Ovary (tissue), 9 donors: ENCODE results near the gene PAFAH1B1. TPM values are rescaled to one million over a fixed set of nuclear protein-coding genes. Genes with fewer than 3 reads are reported as not detected.
"Not testable (repeated sequence)": the region's sequence is repeated elsewhere in the genome, so short reads cannot be mapped to it uniquely, and the experiment has no call there.

Experiments
- DNase-seq, 5 donors: peaks; one replicate each; pipeline ENCODE4 v3.0.0-alpha.2; 2019 to 2020
- H3K27ac ChIP-seq, 2 donors: fragments of 200-600 bp; one replicate each; pipeline versions ENCODE4 v1.5.1 to v1.8.0; 2019 to 2022
- H3K27me3 ChIP-seq: fragments of 200-600 bp; one replicate; pipeline ENCODE4 v1.8.0; 2022
- H3K36me3 ChIP-seq: fragments of 200-600 bp; sonication (generic); one replicate; pipeline ENCODE4 v1.5.1; 2019
- H3K4me1 ChIP-seq: one replicate; pipeline ENCODE4 v1.8.1; 2013; ENCODE audit warnings: mild to moderate bottlenecking, moderate library complexity; ENCODE audit not compliant: insufficient read depth
- H3K4me3 ChIP-seq: fragments of 200-600 bp; sonication (generic); one replicate; pipeline ENCODE4 v1.5.1; 2017
- H3K9me3 ChIP-seq, 2 donors: fragments of 200-600 bp in 1 of 2; sonication (generic) in 1 of 2; one replicate each; pipeline versions ENCODE4 v1.5.1 to v1.8.1; 2013 to 2019; ENCODE audit warnings: mild to moderate bottlenecking in 1 of 2, moderate library complexity in 1 of 2
- EP300 ChIP-seq: sonication (generic); formaldehyde crosslinking; IDR thresholded peaks from one replicate; pipeline ENCODE4 v1.6.1; 2017; ENCODE audit warnings: antibody characterized with exemption
- POLR2A ChIP-seq: fragments of 450-650 bp; IDR thresholded peaks from one replicate; pipeline ENCODE4 v1.6.1; 2017; ENCODE audit warnings: antibody characterized with exemption, mild to moderate bottlenecking, moderate library complexity
- WGBS, 3 donors: extraction: QIAGEN DNeasy Blood & Tissue Kit in 1 of 3; methylation state at CpG; one replicate each; pipeline versions ENCODE4 v1.1.5 to v1.1.7; 2013 to 2017; 5-methylcytosine and 5-hydroxymethylcytosine counted together
- intact Hi-C, 4 donors: fragments of 100-400 bp; cut with DNase I; formaldehyde crosslinking; loops; one replicate each; pipeline versions ENCODE4 v1.11.0 to v1.15.1; 2022 to 2023
- polyA plus RNA-seq, 2 donors: library from polyadenylated mRNA; stranded (reverse); fragments of 200-250 nt in 1 of 2; fragments of 350-450 nt in 1 of 2; fragmentation: Illumina TruSeq in 1 of 2; extraction: RNeasy Lipid Tissue Mini Kit (QIAGEN cat#74804) in 1 of 2; gene quantifications; one replicate each; pipeline ENCODE4 v1.2.3, GENCODE V29; 2013 to 2014
- total RNA-seq, 7 donors: library from RNA; depleted of rRNA in 2 of 7; stranded (reverse); fragments of >200 nt in 2 of 7; fragmentation: NEBNext Ultra II Directional in 3 of 7; extraction: Animal tissue kit (Norgen Biotek cat#: 25700) in 3 of 7; gene quantifications; one replicate each; pipeline versions ENCODE4 v1.1.0 to v1.2.4, GENCODE V29; 2016 to 2023
- TF ChIP-seq, protein P1 (sequence below), 3 donors: fragments of 450-650 bp in 2 of 3; fragments of 200-600 bp in 1 of 3; IDR thresholded peaks; one replicate each; pipeline versions ENCODE4 v1.5.1 to v1.8.0; 2016 to 2022; ENCODE audit warnings: antibody characterized with exemption in 3 of 3, mild to moderate bottlenecking in 1 of 3
- donor health status: DM: no; HTN: no; CAD: no; lungs with moderate emphysema.
- donor health status: DM: no; HTN: no; CAD: no.
- donor health status: Bipolar disorder and iron deficiency.
- donor health status: DM: yes; HTN: yes; CAD: no.
- donor health status: DM: no; HTN: no; CAD: no.
- donor health status: DM: yes; HTN: yes; CAD: no.

The PAFAH1B1 gene
- total and polyA plus RNA-seq, 9 donors = 36.5 to 125 (median 99.0) TPM

DNA sequence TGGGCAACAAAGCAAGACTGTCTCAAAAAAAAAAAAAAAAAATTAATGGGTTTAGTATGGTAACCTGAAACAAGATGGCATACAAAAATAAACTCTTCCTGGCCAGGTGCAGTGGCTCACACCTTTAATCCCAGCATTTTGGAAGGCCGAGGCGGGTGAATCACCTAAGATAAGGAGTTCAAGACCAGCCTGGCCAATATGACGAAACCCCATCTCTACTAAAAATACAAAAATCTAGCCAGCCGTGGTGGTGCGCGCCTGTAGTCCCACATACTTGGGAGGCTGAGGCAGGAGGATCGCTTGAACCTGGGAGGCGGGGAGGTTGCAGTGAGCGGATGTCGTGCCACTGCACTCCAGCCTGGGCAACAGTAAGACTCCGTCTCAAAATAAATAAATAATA is 55.7 kb downstream of the PAFAH1B1 start:
- DNase-seq = no peak
- intact Hi-C loops = no loop called here
- Histone ChIP-seq H3K27me3 (no peaks in the 10 kb centered on the region), H3K27ac (no peak overlapping the region), H3K4me1 (no peaks in the 10 kb centered on the region), H3K9me3 (no peaks in the 10 kb centered on the region), H3K4me3 (no peak overlapping the region), H3K36me3 (no peaks in the 10 kb centered on the region)
- WGBS, 3 donors = 97 to 98% (median 97%) methylated on average over 11 of the region's 11 CpGs
- TF ChIP-seq POLR2A (no peak), EP300 (no peak)
- TF ChIP-seq, protein P1, sequence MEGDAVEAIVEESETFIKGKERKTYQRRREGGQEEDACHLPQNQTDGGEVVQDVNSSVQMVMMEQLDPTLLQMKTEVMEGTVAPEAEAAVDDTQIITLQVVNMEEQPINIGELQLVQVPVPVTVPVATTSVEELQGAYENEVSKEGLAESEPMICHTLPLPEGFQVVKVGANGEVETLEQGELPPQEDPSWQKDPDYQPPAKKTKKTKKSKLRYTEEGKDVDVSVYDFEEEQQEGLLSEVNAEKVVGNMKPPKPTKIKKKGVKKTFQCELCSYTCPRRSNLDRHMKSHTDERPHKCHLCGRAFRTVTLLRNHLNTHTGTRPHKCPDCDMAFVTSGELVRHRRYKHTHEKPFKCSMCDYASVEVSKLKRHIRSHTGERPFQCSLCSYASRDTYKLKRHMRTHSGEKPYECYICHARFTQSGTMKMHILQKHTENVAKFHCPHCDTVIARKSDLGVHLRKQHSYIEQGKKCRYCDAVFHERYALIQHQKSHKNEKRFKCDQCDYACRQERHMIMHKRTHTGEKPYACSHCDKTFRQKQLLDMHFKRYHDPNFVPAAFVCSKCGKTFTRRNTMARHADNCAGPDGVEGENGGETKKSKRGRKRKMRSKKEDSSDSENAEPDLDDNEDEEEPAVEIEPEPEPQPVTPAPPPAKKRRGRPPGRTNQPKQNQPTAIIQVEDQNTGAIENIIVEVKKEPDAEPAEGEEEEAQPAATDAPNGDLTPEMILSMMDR (IDR thresholded peaks at IDR 0.05) = no peak

DNA sequence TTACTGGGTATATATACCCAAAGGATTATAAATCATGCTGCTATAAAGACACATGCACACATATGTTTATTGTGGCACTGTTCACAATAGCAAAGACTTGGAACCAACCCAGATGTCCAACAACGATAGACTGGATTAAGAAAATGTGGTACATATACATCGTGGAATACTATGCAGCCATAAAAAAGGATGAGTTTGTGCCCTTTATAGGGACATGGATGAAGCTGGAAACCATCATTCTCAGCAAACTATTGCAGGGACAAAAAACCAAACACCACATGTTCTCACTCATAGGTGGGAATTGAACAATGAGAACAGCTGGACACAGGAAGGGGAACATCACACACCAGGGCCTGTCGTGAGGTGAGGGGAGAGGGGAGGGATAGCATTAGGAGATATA is 59.5 kb downstream of the PAFAH1B1 start:
- intact Hi-C loops, H3K4me3 ChIP-seq, H3K27ac ChIP-seq, H3K4me1 ChIP-seq, H3K36me3 ChIP-seq, DNase-seq, H3K9me3 ChIP-seq, H3K27me3 ChIP-seq: not testable (repeated sequence)
- WGBS, 3 donors = 91 to 94% (median 91%) methylated on average over 3 of the region's 3 CpGs

DNA sequence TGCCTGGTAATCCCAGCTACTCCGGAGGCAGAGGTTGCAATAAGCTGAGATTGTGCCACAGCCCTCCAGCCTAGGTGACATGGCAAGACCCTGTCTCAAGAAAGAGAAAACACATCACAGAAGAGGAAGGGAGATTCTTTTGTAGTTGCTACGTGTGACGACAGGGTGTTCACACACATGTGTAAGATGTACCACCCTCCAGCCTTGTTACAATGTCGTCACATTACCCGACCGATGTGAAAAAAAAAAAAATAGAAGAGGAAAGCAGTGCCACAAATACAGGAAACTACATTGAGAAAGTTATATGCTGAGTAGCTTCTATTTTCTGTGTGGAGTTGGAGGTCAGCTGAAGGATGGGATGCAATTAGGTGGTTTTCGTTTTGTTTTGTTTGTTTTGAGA is 62.1 kb downstream of the PAFAH1B1 start:
- no peak overlapping the region for H3K27ac ChIP-seq
- no peaks in the 10 kb centered on the region for H3K36me3 ChIP-seq
- H3K4me3 ChIP-seq = no peak overlapping the region
- DNase-seq = no peak
- H3K4me1 ChIP-seq = peaks cover 2% of the 10 kb centered on the region
- intact Hi-C loops = no loop called here
- H3K27me3 ChIP-seq = no peaks in the 10 kb centered on the region
- 67 to 77% (median 76%) methylated on average over 7 of the region's 7 CpGs for WGBS, 3 donors
- TF ChIP-seq, protein P1 (IDR thresholded peaks at IDR 0.05) = no peak
- no peak for TF ChIP-seq EP300
- TF ChIP-seq POLR2A = no peak
- no peaks in the 10 kb centered on the region for H3K9me3 ChIP-seq

DNA sequence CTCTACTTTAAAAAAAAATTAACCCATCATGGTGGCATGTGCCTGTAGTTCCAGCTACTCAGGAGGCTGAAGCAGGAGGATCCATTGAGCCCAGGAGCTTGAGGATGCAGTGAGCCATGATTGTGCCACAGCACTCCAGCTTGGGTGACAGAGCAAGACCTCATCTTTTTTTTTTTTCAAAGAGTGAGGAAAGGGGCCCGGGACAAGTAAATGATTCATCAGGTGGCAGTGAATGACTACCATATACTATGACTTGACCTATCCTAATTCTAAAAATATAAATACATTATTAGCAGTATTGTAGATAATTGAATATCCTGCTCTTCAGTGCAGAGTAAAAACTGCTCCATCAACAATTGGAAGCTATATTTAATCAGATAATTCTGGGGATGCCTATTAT is 62.8 kb downstream of the PAFAH1B1 start:
- H3K4me3 ChIP-seq = no peak overlapping the region
- intact Hi-C loops = no loop called here
- no peak for DNase-seq
- no peaks in the 10 kb centered on the region for H3K36me3 ChIP-seq
- no peak overlapping the region for H3K27ac ChIP-seq
- WGBS, 3 donors = 0% methylated on average over 1 of the region's 1 CpG
- peaks cover 2% of the 10 kb centered on the region for H3K4me1 ChIP-seq
- TF ChIP-seq, protein P1 (IDR thresholded peaks at IDR 0.05) = no peak
- no peak for TF ChIP-seq EP300
- no peak for TF ChIP-seq POLR2A
- H3K9me3 ChIP-seq = no peaks in the 10 kb centered on the region
- no peaks in the 10 kb centered on the region for H3K27me3 ChIP-seq

DNA sequence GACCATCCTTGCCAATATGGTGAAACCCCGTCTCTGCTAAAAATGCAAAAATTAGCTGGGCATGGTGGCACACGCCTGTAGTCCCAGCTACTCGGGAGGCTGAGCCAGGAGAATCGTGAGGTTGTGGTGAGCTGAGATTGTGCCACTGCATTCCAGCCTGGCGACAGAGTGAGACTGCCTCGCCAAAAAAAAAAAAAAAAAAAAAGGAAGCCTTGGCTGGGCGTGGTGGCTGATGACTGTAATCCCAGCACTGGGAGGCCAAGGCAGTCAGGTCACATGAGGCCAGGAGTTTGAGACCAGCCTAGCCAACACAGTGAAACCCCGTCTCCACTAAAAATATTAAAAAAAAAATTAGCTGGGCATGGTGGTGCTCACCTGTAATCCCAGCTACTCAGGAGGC is 65.9 kb downstream of the PAFAH1B1 start:
- 78 to 80% (median 78%) methylated on average over 8 of the region's 8 CpGs for WGBS, 3 donors
- H3K9me3 ChIP-seq, intact Hi-C loops, H3K27me3 ChIP-seq, H3K4me1 ChIP-seq, H3K36me3 ChIP-seq, H3K4me3 ChIP-seq, DNase-seq, H3K27ac ChIP-seq: not testable (repeated sequence)

DNA sequence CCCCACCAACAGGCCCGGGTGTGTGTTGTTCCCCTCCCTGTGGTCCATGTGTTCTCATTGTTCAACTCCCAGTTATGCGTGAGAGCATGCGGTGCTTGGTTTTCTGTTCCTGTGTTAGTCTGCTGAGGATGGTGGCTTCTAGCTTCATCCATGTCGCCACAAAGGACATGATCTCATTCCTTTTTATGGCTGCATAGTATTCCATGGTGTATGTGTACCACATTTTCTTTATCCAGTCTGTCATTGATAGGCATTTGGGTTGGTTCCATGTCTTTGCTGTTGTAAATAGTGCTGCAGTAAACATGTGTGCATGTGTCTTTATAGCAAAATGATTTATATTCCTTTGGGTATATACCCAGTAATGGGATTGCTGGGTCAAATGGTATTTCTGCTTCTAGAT is 67.0 kb downstream of the PAFAH1B1 start:
- H3K4me1 ChIP-seq, H3K36me3 ChIP-seq, DNase-seq, H3K27ac ChIP-seq, intact Hi-C loops, H3K9me3 ChIP-seq, H3K4me3 ChIP-seq, H3K27me3 ChIP-seq: not testable (repeated sequence)
- 91 to 95% (median 93%) methylated on average over 4 of the region's 4 CpGs for WGBS, 3 donors
